A673 (cell line): ENCODE results near the gene NSUN6.

Experiments used
- EZH2 ChIP-seq: fragments of 200-600 bp; sonication (generic); IDR thresholded peaks from 2 replicates; pipeline ENCODE4 v1.6.1; 2017; ENCODE audit warnings: borderline replicate concordance, low read depth, mild to moderate bottlenecking, mixed read lengths, antibody characterized with exemption, low read length; ENCODE audit not compliant: poor library complexity, severe bottlenecking
- TF ChIP-seq, protein P1 (sequence below): fragments of 300-800, 200-600 bp; sonication (generic); conservative IDR thresholded peaks from 2 replicates; pipeline ENCODE4 v1.5.1; 2017; ENCODE audit warnings: low read depth, mild to moderate bottlenecking, antibody characterized with exemption, low read length, moderate library complexity, mixed read lengths

DNA sequence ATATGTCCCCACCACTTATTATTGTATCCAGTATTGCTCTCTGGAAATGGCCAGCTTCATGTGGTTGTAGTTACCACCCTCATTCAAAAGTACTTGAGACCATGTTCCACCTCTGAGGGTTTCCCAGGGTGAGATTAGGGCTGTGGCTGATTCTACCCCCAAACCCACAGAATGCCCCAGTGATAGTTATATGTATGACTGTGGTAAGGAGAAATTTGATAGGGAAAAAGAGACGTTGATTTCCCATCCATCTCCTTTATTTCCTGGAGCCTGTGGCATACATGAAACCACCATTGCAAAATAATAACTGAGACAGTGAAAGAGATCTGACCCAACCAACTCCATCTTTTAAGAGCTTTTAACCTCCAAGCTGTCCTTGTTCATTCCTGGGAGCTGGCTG is 33.0 kb upstream of the NSUN6 start:
- no peak for TF ChIP-seq EZH2
- TF ChIP-seq, protein P1, sequence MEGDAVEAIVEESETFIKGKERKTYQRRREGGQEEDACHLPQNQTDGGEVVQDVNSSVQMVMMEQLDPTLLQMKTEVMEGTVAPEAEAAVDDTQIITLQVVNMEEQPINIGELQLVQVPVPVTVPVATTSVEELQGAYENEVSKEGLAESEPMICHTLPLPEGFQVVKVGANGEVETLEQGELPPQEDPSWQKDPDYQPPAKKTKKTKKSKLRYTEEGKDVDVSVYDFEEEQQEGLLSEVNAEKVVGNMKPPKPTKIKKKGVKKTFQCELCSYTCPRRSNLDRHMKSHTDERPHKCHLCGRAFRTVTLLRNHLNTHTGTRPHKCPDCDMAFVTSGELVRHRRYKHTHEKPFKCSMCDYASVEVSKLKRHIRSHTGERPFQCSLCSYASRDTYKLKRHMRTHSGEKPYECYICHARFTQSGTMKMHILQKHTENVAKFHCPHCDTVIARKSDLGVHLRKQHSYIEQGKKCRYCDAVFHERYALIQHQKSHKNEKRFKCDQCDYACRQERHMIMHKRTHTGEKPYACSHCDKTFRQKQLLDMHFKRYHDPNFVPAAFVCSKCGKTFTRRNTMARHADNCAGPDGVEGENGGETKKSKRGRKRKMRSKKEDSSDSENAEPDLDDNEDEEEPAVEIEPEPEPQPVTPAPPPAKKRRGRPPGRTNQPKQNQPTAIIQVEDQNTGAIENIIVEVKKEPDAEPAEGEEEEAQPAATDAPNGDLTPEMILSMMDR: no peak
